ENCODE data around the gene SAPCD1. TPM values are rescaled to one million over a fixed set of nuclear protein-coding genes. Genes with fewer than 3 reads are reported as not detected.
A peak's percentile ranks its signal among the peaks of the same experiment; 100 is the strongest.

SAPCD1 gene
- total and polyA plus RNA-seq, 2 experiments from 2014 or later = 1.3 to 2.5 TPM

DNA sequence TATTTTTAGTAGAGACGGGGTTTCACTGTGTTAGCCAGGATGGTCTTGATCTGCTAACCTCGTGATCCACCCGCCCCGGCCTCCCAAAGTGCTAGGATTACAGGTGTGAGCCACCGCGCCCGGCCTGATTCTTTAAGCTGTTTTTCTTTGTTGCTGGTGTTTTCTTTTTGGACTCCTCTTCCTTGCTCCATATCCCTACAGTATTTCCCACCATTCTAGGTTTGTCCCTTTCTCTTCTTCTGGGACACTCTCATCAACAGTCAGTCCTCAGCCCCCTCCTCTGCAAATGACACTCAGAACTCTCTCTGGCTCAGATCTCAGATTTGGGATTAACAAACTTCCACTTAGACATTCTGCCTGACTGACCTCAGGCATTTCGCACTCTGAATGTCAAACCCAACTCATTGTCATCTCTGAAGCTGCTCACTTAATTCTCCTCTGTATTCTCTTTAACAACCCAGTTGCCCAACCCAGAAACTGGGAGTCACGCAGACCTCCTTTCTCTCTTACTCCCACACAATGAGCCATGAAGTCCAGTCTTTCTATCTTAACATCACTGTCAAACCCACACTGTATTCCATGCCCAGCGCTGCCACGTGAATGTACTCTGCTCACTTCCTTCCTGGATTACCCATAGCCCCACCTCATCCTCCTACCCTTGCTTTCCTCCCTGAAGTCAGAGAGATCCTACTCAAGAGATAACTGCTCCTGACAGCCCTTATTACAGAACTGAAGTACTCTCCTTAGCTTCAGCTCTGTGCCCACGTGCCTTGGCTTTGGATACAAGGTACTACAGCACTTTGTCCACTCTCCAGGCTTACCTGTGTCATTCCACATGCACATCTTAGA is 36.7 kb upstream of the SAPCD1 start:
- 86 to 88% methylated on average over 12 of the region's 12 CpGs for WGBS, 2 experiments (ENCODE audit: low coverage in 1 of 2, low lambda C conversion rate in 2 of 2, missing lambda C conversion rate in 2 of 2)
- Histone ChIP-seq H3K27me3 (replicated peaks; ENCODE audit: insufficient read depth) (no peaks in the 10 kb centered on the region), H4K20me1 (ENCODE audit: insufficient read depth) (no peaks in the 10 kb centered on the region), H3K4me1 (ENCODE audit: insufficient read depth) (peaks cover 6% of the 10 kb centered on the region; the same call in 1 of the 2 replicates), H3K4me3 (no peak overlapping the region), H3K9me2 (ENCODE audit: insufficient read depth) (no peaks in the 10 kb centered on the region), H3K4me2 (ENCODE audit: unreplicated experiment) (no peak overlapping the region), H3F3A (ENCODE audit: insufficient read depth) (peaks cover 5% of the 10 kb centered on the region), H3K36me3 (ENCODE audit: low read depth) (peaks cover 12% of the 10 kb centered on the region; the same call in 1 of the 2 replicates), H3K9ac (no peak overlapping the region), H2AFZ (no peak overlapping the region), H3K79me2 (ENCODE audit: insufficient read depth) (no peaks in the 10 kb centered on the region), H3K27ac (no peak overlapping the region), H3K9me3 (ENCODE audit: low read depth) (no peaks in the 10 kb centered on the region)
- DNase-seq = no peak
- TF ChIP-seq EZH2phosphoT487 (IDR thresholded peaks at IDR 0.05; ENCODE audit: insufficient read depth, low read depth) (no peak), EZH2 (IDR thresholded peaks at IDR 0.05; ENCODE audit: insufficient read depth, poor library complexity, severe bottlenecking) (no peak)
- in situ Hi-C loops (cut with MboI) = no loop called here

DNA sequence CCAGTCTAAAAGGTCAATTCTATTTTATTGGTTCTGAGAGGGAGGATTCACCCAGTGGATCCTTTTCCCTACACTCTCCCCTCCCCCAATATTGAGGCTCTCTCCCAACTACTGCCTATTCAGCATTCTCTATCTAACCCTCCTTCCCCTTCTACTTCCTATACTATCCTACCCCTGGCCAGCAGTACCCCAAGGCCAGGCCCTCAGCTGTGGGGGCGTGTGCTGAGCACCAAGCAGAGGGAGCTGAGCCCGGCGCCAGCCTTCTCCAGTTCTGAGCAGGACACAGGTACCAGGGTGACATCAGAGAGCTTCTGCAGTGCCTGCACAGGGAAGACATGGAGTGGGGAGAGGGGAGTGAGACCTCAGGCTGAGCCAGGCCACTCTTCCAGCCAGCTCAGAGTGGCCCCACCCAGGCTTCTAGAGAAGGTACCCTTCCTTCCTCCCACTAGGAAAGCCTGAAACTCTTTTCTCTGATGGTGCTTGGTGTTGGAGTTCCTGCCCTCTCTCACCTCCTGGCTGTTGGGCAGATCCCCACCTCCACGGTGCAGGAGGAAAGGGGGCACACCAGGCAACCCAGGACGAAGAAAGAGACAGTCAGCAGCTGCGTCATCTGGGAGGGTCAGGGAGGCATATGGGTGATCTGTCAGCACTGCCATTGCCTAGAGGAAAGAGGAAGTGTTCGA is 35.3 kb upstream of the SAPCD1 start:
- H3K36me3 ChIP-seq (ENCODE audit: low read depth) = peaks cover 27% of the 10 kb centered on the region
- no peak for DNase-seq
- WGBS, 2 experiments (ENCODE audit: low coverage in 1 of 2, low lambda C conversion rate in 2 of 2, missing lambda C conversion rate in 2 of 2) = 75 to 80% methylated on average over 7 of the region's 7 CpGs
- H3K4me1 ChIP-seq (ENCODE audit: insufficient read depth) = peaks cover 6% of the 10 kb centered on the region; the same call in 1 of the 2 replicates
- H3K9me2 ChIP-seq (ENCODE audit: insufficient read depth) = no peaks in the 10 kb centered on the region
- H3K79me2 ChIP-seq (ENCODE audit: insufficient read depth) = peaks cover 3% of the 10 kb centered on the region; the same call in 1 of the 2 replicates
- no peaks in the 10 kb centered on the region for H3K27me3 ChIP-seq (replicated peaks; ENCODE audit: insufficient read depth)
- no peak overlapping the region for H3K27ac ChIP-seq
- in situ Hi-C loops (cut with MboI) = no loop called here
- no peak overlapping the region for H3K4me3 ChIP-seq
- H3K4me2 ChIP-seq (ENCODE audit: unreplicated experiment) = no peak overlapping the region
- peaks cover 19% of the 10 kb centered on the region for H3F3A ChIP-seq (ENCODE audit: insufficient read depth)
- no peak overlapping the region for H3K9ac ChIP-seq
- H4K20me1 ChIP-seq (ENCODE audit: insufficient read depth) = no peaks in the 10 kb centered on the region
- TF ChIP-seq EZH2phosphoT487 (IDR thresholded peaks at IDR 0.05; ENCODE audit: insufficient read depth, low read depth) (no peak), EZH2 (IDR thresholded peaks at IDR 0.05; ENCODE audit: insufficient read depth, poor library complexity, severe bottlenecking) (no peak)
- H3K9me3 ChIP-seq (ENCODE audit: low read depth) = no peaks in the 10 kb centered on the region
- no peak overlapping the region for H2AFZ ChIP-seq

DNA sequence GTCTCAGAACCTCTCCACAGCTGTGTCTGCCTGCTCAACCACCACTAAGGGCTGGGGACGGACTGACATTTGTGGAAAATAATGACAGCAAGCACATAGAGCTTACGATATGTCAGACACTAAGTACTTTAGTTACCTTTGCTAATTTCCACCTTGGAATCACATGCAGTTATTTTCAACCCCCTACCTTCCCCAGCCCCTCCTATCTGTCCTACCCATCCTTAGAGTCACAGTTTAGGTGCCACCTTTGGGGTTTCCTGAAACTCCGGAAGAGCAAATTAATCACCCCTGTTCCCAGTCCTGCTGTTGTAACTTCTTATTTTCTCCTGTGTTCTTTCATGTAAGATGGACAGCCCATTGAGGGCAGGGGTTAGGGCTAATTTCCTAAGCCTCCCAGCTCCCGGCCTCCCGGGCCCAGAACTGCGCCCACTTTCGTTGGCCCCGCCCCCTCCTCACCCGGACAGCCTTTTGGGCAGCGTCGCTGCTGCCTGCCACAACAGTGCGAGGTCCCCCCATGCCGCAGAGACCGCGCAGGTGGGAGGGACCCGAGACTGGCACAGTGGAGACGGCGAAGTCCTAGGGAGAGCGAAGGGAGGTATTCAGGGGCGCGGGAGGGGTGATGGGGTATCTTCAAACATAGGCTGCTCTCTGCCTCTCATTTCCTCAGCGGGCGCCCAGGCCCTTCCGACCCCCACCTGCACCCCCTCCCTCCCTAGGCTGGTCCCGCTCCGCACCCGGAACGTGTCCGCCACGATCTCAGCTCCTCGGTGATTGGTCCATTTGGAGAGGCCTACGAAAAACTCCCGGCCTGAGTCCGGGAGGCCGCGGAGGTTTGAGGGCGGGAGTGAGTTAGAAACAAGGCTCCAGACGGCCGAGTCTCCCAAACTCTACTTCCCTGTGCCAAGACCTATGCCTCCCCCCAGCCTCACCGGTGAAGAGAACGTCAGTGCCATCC is 34.5 kb upstream of the SAPCD1 start:
- Histone ChIP-seq H3K27me3 (replicated peaks; ENCODE audit: insufficient read depth) (no peaks in the 10 kb centered on the region), H3F3A (ENCODE audit: insufficient read depth) (peaks cover 28% of the 10 kb centered on the region), H3K4me2 (ENCODE audit: unreplicated experiment) (peak overlapping the region; percentile 87), H3K9me3 (ENCODE audit: low read depth) (no peaks in the 10 kb centered on the region), H3K9ac (peak overlapping the region; percentile 81), H3K4me3 (peak overlapping the region; percentile 75), H3K4me1 (ENCODE audit: insufficient read depth) (peaks cover 6% of the 10 kb centered on the region; the same call in 1 of the 2 replicates), H3K79me2 (ENCODE audit: insufficient read depth) (peaks cover 12% of the 10 kb centered on the region), H3K36me3 (ENCODE audit: low read depth) (peaks cover 35% of the 10 kb centered on the region), H3K27ac (no peak overlapping the region), H3K9me2 (ENCODE audit: insufficient read depth) (no peaks in the 10 kb centered on the region), H4K20me1 (ENCODE audit: insufficient read depth) (no peaks in the 10 kb centered on the region), H2AFZ (peak overlapping the region; percentile 70)
- in situ Hi-C loops (cut with MboI) = no loop called here
- 47 to 52% methylated on average over 31 to 41 of the region's 41 CpGs for WGBS, 2 experiments (ENCODE audit: low coverage in 1 of 2, low lambda C conversion rate in 2 of 2, missing lambda C conversion rate in 2 of 2)
- peak; percentile 57 for DNase-seq
- no peak for TF ChIP-seq EZH2phosphoT487 (IDR thresholded peaks at IDR 0.05; ENCODE audit: insufficient read depth, low read depth)
- TF ChIP-seq EZH2 (IDR thresholded peaks at IDR 0.05; ENCODE audit: insufficient read depth, poor library complexity, severe bottlenecking) = no peak
